Fibroblast of gingiva (primary cell): ENCODE data around the gene DIP2C.
"Not testable (repeated sequence)": the region's sequence is repeated elsewhere in the genome, so short reads cannot be mapped to it uniquely, and the experiment has no call there.

Experiments used
- DNase-seq: peaks from one replicate; pipeline ENCODE4 v3.0.0-alpha.2; 2011; ENCODE audit warnings: low read depth

The DIP2C gene

GRCh38 chr10:641149-642010 is 48.1 kb downstream of the DIP2C start:
- DNase-seq: no peak

- no peak for DNase-seq
Measured at GRCh38 chr10:640673-641045, 48.8 kb downstream of the DIP2C start.

- no peak for DNase-seq
Measured at GRCh38 chr10:639751-640672, 49.5 kb downstream of the DIP2C start.

GRCh38 chr10:639001-639750 is 50.3 kb downstream of the DIP2C start:
- DNase-seq: no peak

GRCh38 chr10:637771-638195 is 51.7 kb downstream of the DIP2C start:
- DNase-seq: no peak

- DNase-seq: no peak
Measured at GRCh38 chr10:637221-637620, 52.2 kb downstream of the DIP2C start.

GRCh38 chr10:636769-637168 is 52.7 kb downstream of the DIP2C start:
- DNase-seq: no peak

GRCh38 chr10:636016-636730 is 53.3 kb downstream of the DIP2C start:
- no peak for DNase-seq

GRCh38 chr10:635088-635861 is 54.2 kb downstream of the DIP2C start:
- DNase-seq: no peak

- DNase-seq: no peak
Measured at GRCh38 chr10:634256-634655, 55.2 kb downstream of the DIP2C start.

GRCh38 chr10:633279-634245 is 55.9 kb downstream of the DIP2C start:
- DNase-seq: no peak

GRCh38 chr10:632807-633177 is 56.7 kb downstream of the DIP2C start:
- not testable (repeated sequence) for DNase-seq

- not testable (repeated sequence) for DNase-seq
Measured at GRCh38 chr10:632155-632806, 57.2 kb downstream of the DIP2C start.

GRCh38 chr10:631266-631665 is 58.2 kb downstream of the DIP2C start:
- DNase-seq: no peak

- no peak for DNase-seq
Measured at GRCh38 chr10:630581-631073, 58.8 kb downstream of the DIP2C start.

GRCh38 chr10:629186-629998 is 60.1 kb downstream of the DIP2C start:
- DNase-seq: no peak

GRCh38 chr10:628386-629045 is 61.0 kb downstream of the DIP2C start:
- no peak for DNase-seq
